Fibroblast of skin of right quadriceps (primary cell): ENCODE results near the gene CYP8B1.
A peak's percentile ranks its signal among the peaks of the same experiment; 100 is the strongest.

ENCODE experiments used
- DNase-seq: peaks from one replicate; pipeline ENCODE4 v3.0.0-alpha.2; 2013

The CYP8B1 gene

GRCh38 chr3:42851228-42851834, 24.3 kb downstream of the CYP8B1 start:
- no peak for DNase-seq

DNA sequence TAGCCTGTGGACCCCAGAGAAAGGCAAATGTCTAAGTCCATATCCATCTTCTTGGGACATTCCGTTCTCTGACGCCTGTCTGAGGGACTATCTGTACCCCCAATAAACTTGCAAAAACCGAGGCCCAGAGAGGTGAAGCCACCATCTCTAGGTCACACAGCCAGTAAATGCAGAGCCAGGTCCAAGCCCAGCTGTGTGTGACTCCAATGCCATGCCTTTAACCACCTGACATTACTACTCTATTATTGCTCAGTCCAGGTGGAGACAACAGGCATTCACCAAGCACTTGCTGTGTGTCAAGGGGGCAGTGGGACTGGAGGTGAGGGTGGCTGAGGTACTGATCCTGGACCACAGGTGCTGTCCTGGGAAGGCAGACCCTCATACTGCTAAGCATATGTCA, 25.4 kb downstream of the CYP8B1 start:
- no peak for DNase-seq

- DNase-seq, result no peak
These were observed 26.7 kb downstream of the CYP8B1 start for GRCh38 chr3:42849017-42849416.

DNA sequence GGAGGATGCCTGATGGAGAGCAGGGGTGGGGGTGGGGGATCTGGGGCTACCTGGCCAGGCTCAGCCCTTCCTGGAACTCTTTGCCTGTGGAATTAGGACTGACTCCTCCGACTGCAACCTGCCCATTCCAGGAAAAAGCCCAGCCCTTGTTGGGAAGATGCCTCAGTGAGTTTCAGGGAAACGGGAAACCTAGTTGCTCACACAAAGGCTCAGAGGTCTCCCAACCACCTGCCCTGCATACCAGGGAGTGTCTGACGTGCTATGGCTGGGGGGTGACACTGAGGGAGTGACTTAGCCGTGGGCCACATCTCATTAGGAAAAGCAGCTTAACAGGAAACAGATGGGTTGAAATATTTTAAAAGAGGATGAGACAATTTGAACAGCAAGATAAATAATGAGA, 27.9 kb downstream of the CYP8B1 start:
- DNase-seq, result no peak

GRCh38 chr3:42846685-42847522, 28.8 kb downstream of the CYP8B1 start:
- no peak for DNase-seq

- DNase-seq, result no peak
These were observed 30.9 kb downstream of the CYP8B1 start for GRCh38 chr3:42844815-42845214.

GRCh38 chr3:42844412-42844713, 31.3 kb downstream of the CYP8B1 start:
- DNase-seq, result no peak

- DNase-seq, result no peak
These were observed 31.8 kb downstream of the CYP8B1 start for GRCh38 chr3:42843713-42844411.

DNA sequence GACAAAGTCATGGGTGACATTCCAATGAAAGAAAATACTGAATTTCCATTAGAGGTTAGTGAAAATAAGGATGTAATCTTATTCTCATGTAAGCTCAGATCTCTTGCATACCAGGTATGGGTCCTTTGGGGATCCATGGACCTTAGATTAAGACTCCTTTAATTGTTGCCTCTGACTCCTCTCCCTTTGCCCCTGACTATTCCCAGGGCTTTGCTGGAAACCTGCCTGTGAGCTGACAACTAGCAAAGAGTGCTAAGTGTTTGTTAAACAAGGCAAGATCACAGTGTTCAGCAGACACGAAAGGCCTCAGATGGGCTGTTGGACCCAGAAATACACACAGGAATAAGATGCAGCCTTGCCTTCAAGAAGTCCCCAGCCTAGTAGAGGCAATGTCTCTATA, 34.3 kb downstream of the CYP8B1 start:
- DNase-seq, result no peak

DNA sequence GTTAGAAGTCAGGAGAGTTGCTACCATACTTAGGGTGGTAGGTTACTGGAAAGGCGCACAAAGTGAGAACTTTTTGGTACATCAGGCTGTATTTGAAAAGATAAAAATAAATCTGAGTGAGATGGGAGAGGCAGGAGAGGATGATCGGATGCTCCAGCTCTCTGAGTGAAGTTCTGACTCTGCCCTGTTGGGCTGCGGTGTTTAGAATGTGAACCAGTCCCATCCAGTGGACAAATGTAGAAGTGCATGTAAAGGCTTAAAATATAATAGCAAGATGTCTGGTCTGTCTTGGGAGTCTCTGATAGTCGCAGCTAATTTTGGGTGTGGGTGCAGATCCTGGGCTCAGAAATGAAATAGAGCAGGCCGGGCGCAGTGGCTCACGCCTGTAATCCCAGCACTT, 36.1 kb downstream of the CYP8B1 start:
- DNase-seq, result peak; percentile 45

DNA sequence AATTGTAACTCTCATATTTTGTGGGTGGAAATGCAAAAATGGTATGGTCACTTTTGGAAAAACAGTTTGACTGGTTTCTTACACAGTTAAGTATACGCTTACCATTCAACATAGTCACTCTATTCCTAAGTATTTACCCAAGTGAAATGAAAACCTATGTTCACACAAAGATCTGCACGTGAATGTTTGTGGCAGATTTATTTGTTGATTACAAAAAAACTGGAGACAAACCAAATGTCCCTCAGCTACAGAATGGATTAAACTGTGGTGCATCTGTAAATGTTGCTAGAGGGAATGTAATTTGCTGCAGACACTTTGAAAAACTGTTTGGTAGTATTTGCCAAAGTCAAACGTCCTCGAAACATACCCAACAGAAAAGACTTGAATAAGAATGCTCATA, 37.1 kb downstream of the CYP8B1 start:
- no peak for DNase-seq

- DNase-seq, result no peak
These were observed 39.2 kb downstream of the CYP8B1 start for GRCh38 chr3:42836150-42837123.

DNA sequence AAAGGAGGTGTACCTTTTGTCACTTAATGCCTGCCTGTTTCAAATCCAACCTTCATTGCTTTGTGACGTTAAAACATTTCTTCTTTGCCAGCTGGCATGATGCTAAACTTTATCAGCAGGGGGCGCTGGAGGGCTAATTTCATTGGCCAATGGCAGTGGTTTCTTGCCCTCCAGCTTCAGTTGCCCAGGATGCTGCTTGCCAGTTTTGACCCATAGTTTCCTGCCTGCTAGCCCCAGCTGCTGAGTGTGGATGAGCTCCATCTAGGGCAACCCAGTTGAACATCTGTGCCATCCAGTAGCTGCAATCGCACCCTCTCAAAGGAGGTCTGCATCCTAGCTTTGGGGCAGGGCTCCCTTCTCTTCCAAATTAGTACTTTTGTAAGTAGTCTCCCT, 44.4 kb downstream of the CYP8B1 start:
- DNase-seq, result peak; percentile 34

DNA sequence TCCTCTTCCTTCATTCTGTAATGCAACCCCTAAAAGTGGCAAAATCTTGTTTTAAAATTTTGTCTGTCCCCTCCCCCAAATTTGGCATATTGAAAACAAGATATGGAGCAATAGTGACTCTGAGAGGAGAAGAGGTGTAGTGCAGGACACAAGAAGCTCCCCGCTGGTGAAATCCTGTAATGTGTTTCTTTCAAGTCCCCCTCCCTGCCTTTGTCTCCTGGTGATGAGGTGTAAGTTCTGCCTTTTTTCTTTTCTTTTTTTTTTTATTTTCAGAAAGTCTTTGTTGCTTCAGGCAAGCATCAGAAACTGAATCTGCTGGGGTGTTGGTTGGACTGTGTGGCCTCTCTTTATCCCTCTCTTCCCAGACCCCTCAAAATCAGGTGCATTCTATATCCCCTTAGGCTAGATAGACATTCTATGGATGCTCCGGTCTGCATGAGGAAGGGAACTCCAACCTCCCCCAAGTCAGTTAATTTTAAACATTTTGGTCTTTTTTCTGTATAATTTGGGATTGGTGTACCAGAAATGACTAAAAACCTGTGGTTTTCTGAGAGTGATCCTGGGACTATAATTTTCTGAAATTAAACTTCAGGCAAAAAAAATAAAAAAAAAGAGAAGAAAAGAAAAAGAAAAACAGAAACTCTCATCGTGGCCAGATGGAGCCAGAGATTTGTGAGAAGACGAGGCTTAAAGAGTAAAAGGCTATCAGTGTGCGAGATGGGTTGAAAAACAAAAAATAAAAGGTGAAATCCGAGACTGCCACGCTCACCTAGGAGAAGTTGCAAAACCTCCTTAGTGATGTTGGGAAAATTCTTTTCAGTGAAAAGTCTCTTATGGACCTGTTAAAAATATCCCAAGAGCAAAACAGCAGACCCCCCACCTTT, 45.0 kb downstream of the CYP8B1 start:
- DNase-seq, result peak; percentile 7

DNA sequence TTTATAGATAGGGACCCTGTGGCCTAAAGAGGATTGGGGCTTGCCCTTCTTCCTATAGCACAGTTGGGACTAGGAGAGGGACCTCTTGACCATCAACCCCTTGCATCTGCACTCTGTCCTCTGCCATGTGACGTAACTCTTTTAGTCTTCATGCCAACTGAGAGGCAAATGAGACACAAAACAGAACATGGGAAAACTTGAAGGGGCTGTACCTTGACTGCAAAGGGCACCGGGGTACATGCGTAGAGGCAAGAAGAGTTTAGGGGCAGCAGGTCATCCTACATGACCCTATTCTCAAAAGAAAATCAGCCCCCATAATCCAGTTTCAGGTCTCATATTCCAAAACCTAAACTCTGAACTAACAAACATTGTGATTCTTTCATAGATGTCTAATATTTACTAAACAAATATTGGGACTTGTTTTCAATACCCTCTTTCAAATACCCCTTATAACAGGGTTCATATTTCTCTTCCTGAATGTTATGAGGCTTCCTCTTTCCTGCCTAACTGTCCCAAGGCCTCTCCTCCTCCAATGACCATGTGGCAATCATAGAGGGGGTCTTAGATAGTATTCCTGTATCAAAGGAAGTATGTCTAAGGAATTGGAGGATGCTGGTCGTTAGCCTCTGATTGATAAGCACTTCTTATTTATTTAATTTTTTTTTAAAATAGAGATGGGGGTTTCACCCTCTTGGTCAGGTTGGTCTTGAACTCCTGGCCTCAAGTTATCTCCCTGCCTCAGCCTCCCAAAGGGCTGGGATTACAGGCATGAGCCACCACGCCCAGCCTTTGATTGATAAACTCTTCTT, 45.8 kb downstream of the CYP8B1 start:
- no peak for DNase-seq

- no peak for DNase-seq
These were observed 46.5 kb downstream of the CYP8B1 start for GRCh38 chr3:42829083-42829627.

DNA sequence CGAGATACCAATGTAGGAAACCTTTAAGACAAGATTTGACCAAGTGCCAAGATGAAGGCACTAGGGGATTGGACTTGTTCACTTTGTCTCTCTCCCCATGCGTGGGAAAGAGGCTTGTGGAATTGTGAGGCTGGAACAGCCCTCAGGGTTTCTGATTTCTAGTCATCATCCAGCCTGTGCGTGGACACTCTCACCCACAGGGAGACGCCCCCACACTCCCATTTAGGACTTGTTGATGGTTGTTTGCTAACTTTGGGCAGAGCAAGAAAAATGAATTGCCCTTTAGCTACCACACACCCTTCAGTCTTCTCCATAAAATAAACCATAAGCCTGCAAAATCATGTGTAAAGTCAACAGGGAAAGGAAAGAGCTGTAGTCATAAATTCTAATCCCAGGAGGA, 48.0 kb downstream of the CYP8B1 start:
- DNase-seq, result no peak

GRCh38 chr3:42827023-42827422, 48.7 kb downstream of the CYP8B1 start:
- no peak for DNase-seq

GRCh38 chr3:42826141-42826540, 49.5 kb downstream of the CYP8B1 start:
- DNase-seq, result no peak

DNA sequence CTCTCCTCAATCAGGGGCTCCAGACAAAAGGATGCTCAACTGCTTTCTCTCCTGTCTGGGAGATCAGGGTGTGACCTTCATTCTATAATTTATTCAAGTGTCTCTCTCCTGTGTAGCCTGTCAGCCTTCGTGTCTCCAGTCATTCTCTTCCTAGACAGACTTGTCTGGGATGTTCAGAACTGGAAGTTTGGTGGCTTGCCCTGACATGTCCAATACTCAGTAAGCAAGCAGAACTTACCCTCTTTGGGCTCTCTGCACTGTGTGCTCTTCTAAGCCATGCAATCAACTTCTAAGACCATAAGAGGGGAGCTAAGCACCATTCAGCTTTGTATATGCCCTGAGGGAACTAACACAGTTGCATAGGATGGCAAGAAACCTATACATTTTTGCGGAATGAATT, 52.3 kb downstream of the CYP8B1 start:
- DNase-seq, result no peak

DNA sequence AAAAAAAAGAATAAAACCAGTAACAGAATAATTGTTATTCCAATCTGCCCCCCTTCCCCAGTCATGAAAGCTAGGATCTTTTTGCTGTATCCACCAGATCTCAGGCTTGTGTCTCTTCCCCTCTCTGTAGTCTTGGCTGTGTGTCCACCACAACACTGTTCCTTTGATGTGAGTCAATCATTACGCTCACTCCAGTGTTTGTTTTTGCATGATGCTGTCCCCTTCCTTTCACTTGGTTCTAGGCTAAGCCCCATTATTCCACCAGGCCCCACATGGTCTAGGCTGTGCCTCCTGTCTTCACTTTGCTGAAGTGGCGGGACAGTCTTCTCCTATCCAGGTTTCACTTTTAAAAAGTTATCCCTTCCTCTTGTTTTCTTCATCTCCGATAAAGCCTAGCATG, 52.9 kb downstream of the CYP8B1 start:
- DNase-seq, result no peak
